ENCODE data around the gene DRP2. TPM values are rescaled to one million over a fixed set of nuclear protein-coding genes. Genes with fewer than 3 reads are reported as not detected.

Gene DRP2
- 0.08 and 0.11 TPM in 2 replicates for total RNA-seq

GRCh38 chrX:101219116-101219863, at the start of gene DRP2:
Gene DRP2, plus strand, starts transcription at chrX:101219786. Its CDS starts 11,862 bp downstream, at chrX:101231648.

DNA sequence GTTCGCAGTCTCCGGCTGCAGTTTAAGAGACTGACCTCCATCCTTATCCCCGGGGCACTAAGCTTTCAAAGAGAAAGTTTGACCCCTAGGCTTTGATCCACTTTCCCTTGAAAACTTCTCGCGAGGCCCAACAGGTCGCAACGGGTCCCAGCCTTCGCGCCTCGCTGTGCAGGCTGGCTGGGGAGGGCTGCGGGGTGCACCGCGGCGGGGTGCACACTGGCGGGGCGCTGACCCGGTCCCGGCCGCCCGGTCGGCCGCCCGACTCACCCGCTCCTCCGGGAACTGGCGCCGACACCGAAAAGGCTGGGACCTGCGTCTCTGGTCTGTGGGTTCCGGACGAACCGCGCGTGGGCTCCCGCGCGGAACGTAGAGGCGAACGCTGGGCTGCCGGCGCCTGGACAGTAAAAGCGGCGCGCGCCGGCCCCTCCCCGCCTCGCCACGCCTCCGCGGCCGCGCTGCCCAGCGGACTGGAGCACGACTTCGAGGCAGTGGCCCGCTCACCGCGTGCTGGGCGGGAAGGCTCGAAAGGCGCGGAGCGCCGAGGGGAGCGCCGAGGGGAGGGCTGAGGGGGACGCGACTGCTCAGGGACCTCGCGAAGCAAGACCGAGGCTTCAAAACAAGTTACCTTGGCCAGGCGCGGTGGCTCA, 71.5 kb downstream of the DRP2 start, which contains the start of gene TAF7L:
Gene TAF7L (minus strand): TSS at position 378 of the 647 bp plus-strand sequence. CDS start 3,791 bp downstream, outside the sequence.

Other genes with a start within 250 kb of the DRP2 start
- gene TRMT2B, start 167.7 kb upstream of the DRP2 start, total RNA-seq = 12.1 and 14.4 TPM in 2 replicates
- not detected in 2 replicates for gene TMEM35A, start 140.9 kb upstream of the DRP2 start, total RNA-seq
- 9.1 and 14.7 TPM in 2 replicates for gene CENPI, start 121.6 kb upstream of the DRP2 start, total RNA-seq
- not detected in 2 replicates for gene TAF7L, start 71.5 kb downstream of the DRP2 start, total RNA-seq
- gene TIMM8A, start 129.0 kb downstream of the DRP2 start, total RNA-seq = 8.6 and 9.4 TPM in 2 replicates
- gene BTK, start 166.4 kb downstream of the DRP2 start, total RNA-seq = 0.04 TPM in 1 of 2 replicates, not detected in the other
- 608 and 1,124 TPM in 2 replicates for gene RPL36A, start 171.2 kb downstream of the DRP2 start, total RNA-seq
- 26.9 and 39.7 TPM in 2 replicates for gene GLA, start 188.1 kb downstream of the DRP2 start, total RNA-seq
- 35.5 and 40.4 TPM in 2 replicates for gene HNRNPH2, start 188.4 kb downstream of the DRP2 start, total RNA-seq

Data from hair follicular keratinocyte (primary cell).